Smooth muscle cell (in vitro differentiated cells): Measurements from ENCODE around the gene SET. TPM values are rescaled to one million over a fixed set of nuclear protein-coding genes. Genes with fewer than 3 reads are reported as not detected.

Source experiments
- polyA plus RNA-seq: library from polyadenylated mRNA; unstranded; fragments of >200 nt; fragmentation: Nextera tagmentation; extraction: Ambion mirVana; gene quantifications from 2 replicates; pipeline ENCODE4 v1.2.1, GENCODE V29; 2016
- small RNA-seq: library from RNA; depleted of rRNA; stranded (forward); fragments of <200 nt; gene quantifications from one replicate; pipeline ENCODE3, GENCODE V24; 2014
- total RNA-seq: library from RNA; depleted of rRNA; stranded (reverse); fragments of >200 nt; gene quantifications from 2 replicates; pipeline ENCODE4 v1.2.3, GENCODE V29; 2014

The SET gene
- total and polyA plus RNA-seq, 2 experiments from 2014 or later: 162 to 262 TPM

Small RNA genes within 50 kb of the gene (small RNA-seq; reads per million reads assigned to genes)
- gene RF00017 (not detected), gene RN7SL560P (not detected)

Other genes starting within 250 kb of the SET start
- 17.7 and 27.9 TPM in 2 replicates for gene ODF2, start 233.2 kb upstream of the SET start, total RNA-seq
- 31.6 and 33.2 TPM in 2 replicates for gene ODF2, start 233.2 kb upstream of the SET start, polyA plus RNA-seq
- gene GLE1, start 184.5 kb upstream of the SET start, total RNA-seq: 14.1 and 16.0 TPM in 2 replicates
- gene GLE1, start 184.5 kb upstream of the SET start, polyA plus RNA-seq: 11.2 and 11.8 TPM in 2 replicates
- gene SPTAN1, start 136.6 kb upstream of the SET start, total RNA-seq: 143 and 145 TPM in 2 replicates
- gene SPTAN1, start 136.6 kb upstream of the SET start, polyA plus RNA-seq: 84.9 and 115 TPM in 2 replicates
- 23.5 and 28.6 TPM in 2 replicates for gene DYNC2I2, start 32.4 kb upstream of the SET start, total RNA-seq
- gene DYNC2I2, start 32.4 kb upstream of the SET start, polyA plus RNA-seq: 50.9 and 58.3 TPM in 2 replicates
- 0.63 and 1.4 TPM in 2 replicates for gene PKN3, start 13.3 kb downstream of the SET start, total RNA-seq
- gene PKN3, start 13.3 kb downstream of the SET start, polyA plus RNA-seq: 1.5 and 2.2 TPM in 2 replicates
- gene ZDHHC12, start 34.9 kb downstream of the SET start, total RNA-seq: 19.9 and 20.8 TPM in 2 replicates
- gene ZDHHC12, start 34.9 kb downstream of the SET start, polyA plus RNA-seq: 31.3 and 49.0 TPM in 2 replicates
- 35.1 and 38.4 TPM in 2 replicates for gene ZER1, start 82.7 kb downstream of the SET start, total RNA-seq
- 30.6 and 34.6 TPM in 2 replicates for gene ZER1, start 82.7 kb downstream of the SET start, polyA plus RNA-seq
- gene TBC1D13, start 98.0 kb downstream of the SET start, total RNA-seq: 7.6 and 25.5 TPM in 2 replicates
- gene TBC1D13, start 98.0 kb downstream of the SET start, polyA plus RNA-seq: 27.4 and 29.3 TPM in 2 replicates
- gene ENDOG, start 129.3 kb downstream of the SET start, total RNA-seq: 10.8 and 18.4 TPM in 2 replicates
- 30.5 and 35.1 TPM in 2 replicates for gene ENDOG, start 129.3 kb downstream of the SET start, polyA plus RNA-seq
- gene SPOUT1, start 140.6 kb downstream of the SET start, total RNA-seq: 6.2 and 8.7 TPM in 2 replicates
- 44.8 and 50.4 TPM in 2 replicates for gene SPOUT1, start 140.6 kb downstream of the SET start, polyA plus RNA-seq
- 3.1 and 10.2 TPM in 2 replicates for gene KYAT1, start 192.7 kb downstream of the SET start, total RNA-seq
- 7.7 and 9.3 TPM in 2 replicates for gene KYAT1, start 192.7 kb downstream of the SET start, polyA plus RNA-seq
- 44.9 and 50.1 TPM in 2 replicates for gene LRRC8A, start 192.9 kb downstream of the SET start, total RNA-seq
- gene LRRC8A, start 192.9 kb downstream of the SET start, polyA plus RNA-seq: 48.6 and 58.3 TPM in 2 replicates
- gene PHYHD1, start 231.8 kb downstream of the SET start, total RNA-seq: 7.3 and 17.3 TPM in 2 replicates
- 30.5 and 37.6 TPM in 2 replicates for gene PHYHD1, start 231.8 kb downstream of the SET start, polyA plus RNA-seq